Gastrocnemius medialis (tissue), 4 donors: ENCODE measurements around the gene ARHGDIA. TPM values are rescaled to one million over a fixed set of nuclear protein-coding genes. Genes with fewer than 3 reads are reported as not detected.
A peak's percentile ranks its signal among the peaks of the same experiment; 100 is the strongest.

ENCODE experiments used
- ATAC-seq, 2 donors: fragments of 150-250 bp; one replicate each; pipeline ENCODE4 v1.9.1; 2016
- DNase-seq, 2 donors: peaks; one replicate each; pipeline ENCODE4 v3.0.0-alpha.2; 2019
- H3K27ac ChIP-seq, 4 donors: fragments of 200-600 bp; sonication (generic); 1 replicate in 1 of 4; 2 replicates in 3 of 4; pipeline ENCODE4 v1.5.1; 2016 to 2018; ENCODE audit warnings: mild to moderate bottlenecking in 2 of 4, moderate library complexity in 1 of 4
- H3K27me3 ChIP-seq, 3 donors: fragments of 200-600 bp; sonication (generic) in 2 of 3; 1 replicate in 1 of 3; 2 replicates in 2 of 3; pipeline versions ENCODE4 v1.5.1 to v1.6.0; 2016 to 2019; ENCODE audit warnings: mild to moderate bottlenecking in 1 of 3, moderate library complexity in 1 of 3
- H3K36me3 ChIP-seq, 2 donors: fragments of 200-600 bp; sonication (generic) in 1 of 2; one replicate each; pipeline ENCODE4 v1.5.1; 2017 to 2018
- H3K4me1 ChIP-seq, 2 donors: fragments of 200-600 bp; sonication (generic) in 1 of 2; one replicate each; pipeline ENCODE4 v1.5.1; 2016 to 2017; ENCODE audit warnings: mild to moderate bottlenecking in 2 of 2
- H3K4me3 ChIP-seq, 4 donors: fragments of 200-600 bp; sonication (generic) in 3 of 4; 1 replicate in 1 of 4; 2 replicates in 3 of 4; pipeline ENCODE4 v1.5.1; 2016 to 2019; ENCODE audit warnings: mild to moderate bottlenecking in 2 of 4
- H3K9me3 ChIP-seq, 3 donors: fragments of 200-600 bp; sonication (generic) in 2 of 3; 1 replicate in 1 of 3; 2 replicates in 2 of 3; pipeline ENCODE4 v1.5.1; 2016 to 2019
- POLR2A ChIP-seq, 2 donors: fragments of 450-650 bp; IDR thresholded peaks; one replicate each; pipeline ENCODE4 v1.6.1; 2017; ENCODE audit warnings: antibody characterized with exemption in 2 of 2, mild to moderate bottlenecking in 2 of 2, moderate library complexity in 2 of 2
- in situ Hi-C, 4 donors: fragments of 200-750 bp; cut with MboI; loops; one replicate each; pipeline versions ENCODE4 v1.15.0 to v1.8.0; 2017; ENCODE audit warnings: low sequenced_read_pairs in 4 of 4
- intact Hi-C: fragments of 100-400 bp; cut with DNase I; formaldehyde crosslinking; loops from one replicate; pipeline ENCODE4 v1.15.1; 2023; ENCODE audit warnings: low total_unique reads
- total RNA-seq, 4 donors: library from RNA; depleted of rRNA; stranded (reverse); fragments of >200 nt; gene quantifications; one replicate each; pipeline versions ENCODE4 v1.1.0 to v1.2.3, GENCODE V29; 2016
- TF ChIP-seq, protein P1 (sequence below), 5 experiments: fragments of 450-650 bp in 3 of 5; fragments of 200-600 bp in 2 of 5; sonication (generic) in 2 of 5; IDR thresholded peaks in 4 of 5; conservative IDR thresholded peaks in 1 of 5; 1 replicate in 4 of 5; 2 replicates in 1 of 5; pipeline ENCODE4 v1.5.1; 2016 to 2019; ENCODE audit warnings: antibody characterized with exemption in 5 of 5, mild to moderate bottlenecking in 3 of 5, moderate library complexity in 3 of 5

The ARHGDIA gene
- total RNA-seq, 4 donors from 2014 or later, result 52.1 to 122 (median 64.4) TPM

DNA sequence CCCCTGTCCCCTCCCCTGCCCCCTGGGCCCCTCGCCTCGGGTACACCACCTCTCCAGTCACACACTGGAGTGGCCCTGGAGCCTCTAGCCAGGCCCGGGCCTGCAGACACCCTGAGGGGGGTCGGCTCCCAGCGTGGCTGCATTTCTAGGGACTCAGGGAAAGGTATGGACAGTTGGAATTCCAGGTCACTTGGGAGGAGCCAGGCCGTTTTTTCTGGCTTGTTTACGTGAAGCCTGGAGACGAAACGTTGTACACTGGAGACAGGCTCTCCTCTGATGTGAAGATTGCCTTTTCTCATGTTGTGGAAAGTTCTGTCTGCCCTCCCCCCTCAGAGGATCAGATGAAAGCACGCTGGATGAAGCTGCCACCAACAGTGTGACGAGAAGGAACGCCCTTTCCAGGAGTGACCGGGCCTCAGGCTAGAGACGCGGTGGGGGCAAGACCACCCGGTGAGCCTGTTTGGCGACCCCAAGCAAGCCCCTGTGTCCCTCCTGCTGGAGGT lies 32.3 kb downstream of the ARHGDIA start:
- H3K27ac ChIP-seq, result peak overlapping the region; percentile 98 to 99 (median 99)
- ATAC-seq, result peak; percentile 16 to 41
- peak overlapping the region in 2 of 4 donors; percentile 4 to 13 for H3K4me3 ChIP-seq

DNA sequence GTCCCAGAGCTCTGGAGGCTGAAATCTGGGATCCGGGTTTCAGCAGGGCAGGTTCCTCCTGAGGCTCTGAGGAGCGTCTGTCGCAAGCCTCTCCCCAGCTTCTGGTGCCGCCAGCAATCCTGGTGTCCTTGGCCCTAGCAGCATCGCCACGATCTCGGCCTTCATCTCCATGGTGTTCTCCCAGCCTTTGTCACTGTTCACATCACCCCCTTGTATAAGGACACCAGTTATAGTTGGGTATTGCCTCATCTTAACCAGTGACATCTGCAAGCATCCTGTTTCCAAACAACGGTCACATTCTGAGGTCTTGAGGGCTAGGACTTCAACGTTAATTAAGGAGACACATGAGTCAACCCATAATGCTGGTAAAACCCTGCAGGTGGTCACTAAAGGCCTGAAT lies 33.5 kb downstream of the ARHGDIA start:
- Histone ChIP-seq H3K4me1 (peaks cover 68 to 72% of the 10 kb centered on the region in 2 donors), H3K36me3 (no peaks in the 10 kb centered on the region), H3K27me3 (no peaks in the 10 kb centered on the region), H3K27ac (peak overlapping the region; percentile 98 to 99 (median 99)), H3K9me3 (no peaks in the 10 kb centered on the region), H3K4me3 (no peak overlapping the region)
- in situ Hi-C loops, result no loop called here
- TF ChIP-seq POLR2A (IDR thresholded peaks at IDR 0.05), result no peak
- TF ChIP-seq, protein P1, sequence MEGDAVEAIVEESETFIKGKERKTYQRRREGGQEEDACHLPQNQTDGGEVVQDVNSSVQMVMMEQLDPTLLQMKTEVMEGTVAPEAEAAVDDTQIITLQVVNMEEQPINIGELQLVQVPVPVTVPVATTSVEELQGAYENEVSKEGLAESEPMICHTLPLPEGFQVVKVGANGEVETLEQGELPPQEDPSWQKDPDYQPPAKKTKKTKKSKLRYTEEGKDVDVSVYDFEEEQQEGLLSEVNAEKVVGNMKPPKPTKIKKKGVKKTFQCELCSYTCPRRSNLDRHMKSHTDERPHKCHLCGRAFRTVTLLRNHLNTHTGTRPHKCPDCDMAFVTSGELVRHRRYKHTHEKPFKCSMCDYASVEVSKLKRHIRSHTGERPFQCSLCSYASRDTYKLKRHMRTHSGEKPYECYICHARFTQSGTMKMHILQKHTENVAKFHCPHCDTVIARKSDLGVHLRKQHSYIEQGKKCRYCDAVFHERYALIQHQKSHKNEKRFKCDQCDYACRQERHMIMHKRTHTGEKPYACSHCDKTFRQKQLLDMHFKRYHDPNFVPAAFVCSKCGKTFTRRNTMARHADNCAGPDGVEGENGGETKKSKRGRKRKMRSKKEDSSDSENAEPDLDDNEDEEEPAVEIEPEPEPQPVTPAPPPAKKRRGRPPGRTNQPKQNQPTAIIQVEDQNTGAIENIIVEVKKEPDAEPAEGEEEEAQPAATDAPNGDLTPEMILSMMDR (IDR thresholded peaks at IDR 0.05 in 4 of 5, conservative IDR thresholded peaks at IDR 0.05 in 1 of 5), result no peak
- DNase-seq, result peak; percentile 67 to 89
- peak; percentile 46 to 53 for ATAC-seq
- intact Hi-C loops, result no loop called here

More for the DNA sequence above, 32.3 kb downstream of the ARHGDIA start:
- no peaks in the 10 kb centered on the region for H3K27me3 ChIP-seq
- in situ Hi-C loops (no loop called here), intact Hi-C loops (no loop called here)
- DNase-seq, result peak; percentile 68 to 75
- H3K36me3 ChIP-seq, result peaks cover 0 to 6% of the 10 kb centered on the region in 2 donors
- no peaks in the 10 kb centered on the region for H3K9me3 ChIP-seq
- H3K4me1 ChIP-seq, result peaks cover 72 to 76% of the 10 kb centered on the region in 2 donors
- TF ChIP-seq POLR2A (IDR thresholded peaks at IDR 0.05), result peak in 1 of 2 donors; percentile 61
- TF ChIP-seq, protein P1 (IDR thresholded peaks at IDR 0.05 in 4 of 5, conservative IDR thresholded peaks at IDR 0.05 in 1 of 5), result no peak

DNA sequence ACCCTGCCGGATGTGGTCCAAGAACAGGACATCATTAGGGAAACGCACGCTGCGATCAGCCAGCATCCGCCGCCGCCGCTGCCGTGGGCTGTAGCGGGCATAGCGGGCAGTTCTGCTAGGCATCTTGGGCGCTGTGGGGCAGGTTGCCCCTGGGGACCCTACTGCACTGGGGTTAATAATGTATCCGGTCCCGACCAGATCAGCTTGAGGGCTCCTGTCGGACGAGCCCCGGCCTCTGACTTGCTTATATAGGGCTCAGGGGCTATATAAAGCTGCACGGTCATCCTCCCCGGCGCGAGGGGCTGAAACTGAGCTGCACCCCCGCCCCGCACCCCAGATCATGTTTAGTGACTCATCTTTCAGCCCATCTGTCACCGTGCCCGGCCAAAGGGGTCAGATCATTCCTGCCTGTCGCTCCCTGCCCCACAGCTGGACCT lies 36.3 kb downstream of the ARHGDIA start, which contains the start of gene PPP1R27:
Gene PPP1R27 (minus strand): TSS at position 220 of the 437 bp plus-strand sequence. CDS start 97 bp downstream, at position 123.
- H3K9me3 ChIP-seq, result no peaks in the 10 kb centered on the region
- TF ChIP-seq POLR2A (IDR thresholded peaks at IDR 0.05), result peak; percentile 99
- TF ChIP-seq, protein P1 (IDR thresholded peaks at IDR 0.05 in 4 of 5, conservative IDR thresholded peaks at IDR 0.05 in 1 of 5), result no peak
- intact Hi-C loops, result loop anchor here (5.0 kb wide), 1 partner anchor 77 kb away; the partner anchor contains the start of gene PCYT2
- in situ Hi-C loops, result no loop called here
- H3K4me1 ChIP-seq, result peaks cover 45 to 51% of the 10 kb centered on the region in 2 donors
- DNase-seq, result peak; percentile 92 to 98
- H3K27me3 ChIP-seq, result no peaks in the 10 kb centered on the region
- ATAC-seq, result peak; percentile 21 to 39
- peak within 1 kb of the TSS; percentile 98 to 99 (median 99) for H3K27ac ChIP-seq
- H3K36me3 ChIP-seq, result no peaks in the 10 kb centered on the region
- H3K4me3 ChIP-seq, result peak within 1 kb of the TSS; percentile 65 to 86 (median 73)

DNA sequence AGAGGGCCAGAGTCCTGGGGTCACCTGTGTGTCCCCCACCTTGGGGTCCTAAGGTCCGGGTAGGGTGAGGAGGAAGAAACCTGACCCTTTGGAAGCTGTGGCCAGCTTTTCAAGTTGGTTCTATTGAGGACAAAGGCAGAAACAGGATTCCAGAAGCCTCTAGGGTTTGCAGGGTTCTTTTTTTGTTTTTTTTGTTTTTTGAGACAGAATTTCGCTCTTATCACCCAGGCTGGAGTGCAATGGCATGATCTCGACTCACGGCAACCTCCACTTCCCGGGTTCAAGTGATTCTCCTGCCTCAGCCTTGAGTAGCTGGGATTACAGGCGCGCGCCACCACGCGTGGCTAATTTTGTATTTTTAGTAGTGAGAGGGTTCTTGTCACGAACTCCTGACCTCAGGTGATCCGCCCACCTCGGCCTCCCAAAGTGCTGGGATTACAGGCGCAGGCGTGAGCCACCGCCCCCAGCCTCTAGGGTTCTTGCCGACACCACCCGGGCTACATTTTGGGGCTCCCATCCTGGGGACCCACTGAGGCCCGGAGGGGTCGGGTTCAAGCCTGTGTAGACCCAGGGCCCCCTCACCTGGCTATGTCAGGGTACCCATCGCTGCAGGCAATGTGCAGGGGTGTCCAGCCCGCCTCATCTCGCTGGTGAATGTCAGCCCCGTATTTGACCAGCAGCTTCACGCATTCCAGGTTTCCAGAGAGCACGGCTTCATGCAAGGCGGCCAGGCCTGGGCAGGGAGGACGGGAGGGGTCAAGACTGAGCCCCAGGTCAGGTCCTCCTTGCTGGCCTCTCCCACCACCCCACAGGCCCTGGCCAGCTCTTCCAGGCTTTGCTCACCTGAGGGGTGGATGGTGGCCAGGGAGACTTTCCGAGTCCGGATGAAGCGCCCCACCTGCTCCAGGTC lies 37.0 kb downstream of the ARHGDIA start:
- intact Hi-C loops, result loop anchor here (1.0 to 5.0 kb wide), 2 partner anchors 27 to 78 kb away; partner anchors contain the start of gene PCYT2
- Histone ChIP-seq H3K36me3 (no peaks in the 10 kb centered on the region), H3K27me3 (no peaks in the 10 kb centered on the region), H3K27ac (peak overlapping the region; percentile 98 to 99 (median 99)), H3K4me3 (peak overlapping the region; percentile 65 to 86 (median 73)), H3K4me1 (peaks cover 39 to 44% of the 10 kb centered on the region in 2 donors), H3K9me3 (no peaks in the 10 kb centered on the region)
- ATAC-seq, result no peak
- in situ Hi-C loops, result no loop called here
- TF ChIP-seq, protein P1 (IDR thresholded peaks at IDR 0.05 in 4 of 5, conservative IDR thresholded peaks at IDR 0.05 in 1 of 5), result no peak
- no peak for TF ChIP-seq POLR2A (IDR thresholded peaks at IDR 0.05)
- DNase-seq, result peak in 1 of 2 donors; percentile 67
